ENCODE measurements around the gene NME9.

NME9 gene

DNA sequence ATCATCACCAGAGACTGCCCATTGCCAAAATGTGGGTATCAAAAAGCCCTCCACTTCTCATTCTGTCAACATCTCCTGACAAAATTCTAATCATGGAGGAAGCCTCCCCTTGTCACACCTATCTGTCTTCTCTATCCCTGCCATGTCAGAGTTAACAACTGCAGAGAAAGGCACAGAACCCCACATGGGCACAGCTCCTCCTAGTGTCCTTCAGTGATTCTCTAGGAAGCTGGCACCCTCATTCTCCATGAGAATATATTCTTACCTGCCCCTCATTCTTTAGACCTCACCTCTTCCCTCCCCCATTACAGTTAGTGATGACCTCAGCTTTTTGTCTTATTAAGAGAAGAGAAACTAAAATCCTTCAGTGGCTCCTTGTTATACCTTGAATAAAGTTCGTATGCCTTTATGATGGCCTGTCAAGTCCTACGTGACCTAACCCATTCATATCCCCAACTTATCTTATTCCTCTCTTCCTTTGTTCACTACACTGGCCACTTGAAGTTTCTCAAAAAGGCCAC is 44.6 kb downstream of the NME9 start:
- TF ChIP-seq, protein P1, sequence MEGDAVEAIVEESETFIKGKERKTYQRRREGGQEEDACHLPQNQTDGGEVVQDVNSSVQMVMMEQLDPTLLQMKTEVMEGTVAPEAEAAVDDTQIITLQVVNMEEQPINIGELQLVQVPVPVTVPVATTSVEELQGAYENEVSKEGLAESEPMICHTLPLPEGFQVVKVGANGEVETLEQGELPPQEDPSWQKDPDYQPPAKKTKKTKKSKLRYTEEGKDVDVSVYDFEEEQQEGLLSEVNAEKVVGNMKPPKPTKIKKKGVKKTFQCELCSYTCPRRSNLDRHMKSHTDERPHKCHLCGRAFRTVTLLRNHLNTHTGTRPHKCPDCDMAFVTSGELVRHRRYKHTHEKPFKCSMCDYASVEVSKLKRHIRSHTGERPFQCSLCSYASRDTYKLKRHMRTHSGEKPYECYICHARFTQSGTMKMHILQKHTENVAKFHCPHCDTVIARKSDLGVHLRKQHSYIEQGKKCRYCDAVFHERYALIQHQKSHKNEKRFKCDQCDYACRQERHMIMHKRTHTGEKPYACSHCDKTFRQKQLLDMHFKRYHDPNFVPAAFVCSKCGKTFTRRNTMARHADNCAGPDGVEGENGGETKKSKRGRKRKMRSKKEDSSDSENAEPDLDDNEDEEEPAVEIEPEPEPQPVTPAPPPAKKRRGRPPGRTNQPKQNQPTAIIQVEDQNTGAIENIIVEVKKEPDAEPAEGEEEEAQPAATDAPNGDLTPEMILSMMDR (conservative IDR thresholded peaks at IDR 0.05; ENCODE audit: low read length): no peak
- no peak for DNase-seq (ENCODE audit: low read depth)
- no peak overlapping the region for H3K4me3 ChIP-seq (ENCODE audit: low read length)

DNA sequence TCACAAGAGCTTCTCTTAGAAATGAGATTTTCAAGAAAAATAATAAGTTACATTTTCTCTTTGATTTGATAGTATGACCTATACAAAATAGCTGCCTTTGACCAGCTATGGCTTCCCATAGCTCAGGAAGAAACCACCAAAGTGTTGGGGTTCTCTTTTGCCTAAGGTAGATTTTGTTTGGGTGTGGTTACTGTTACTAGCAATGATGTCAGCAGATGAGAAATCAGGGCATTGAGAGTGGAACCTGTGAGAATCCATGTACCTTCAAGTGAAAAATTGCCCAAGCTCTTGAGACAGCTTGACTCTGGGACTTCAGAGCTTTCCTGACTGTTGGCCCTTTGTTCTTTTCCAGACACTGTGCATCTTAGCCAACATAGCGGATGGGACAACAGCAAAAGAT is 45.6 kb downstream of the NME9 start:
- DNase-seq (ENCODE audit: low read depth): no peak
- no peak overlapping the region for H3K4me3 ChIP-seq (ENCODE audit: low read length)
- TF ChIP-seq, protein P1 (conservative IDR thresholded peaks at IDR 0.05; ENCODE audit: low read length): no peak

DNA sequence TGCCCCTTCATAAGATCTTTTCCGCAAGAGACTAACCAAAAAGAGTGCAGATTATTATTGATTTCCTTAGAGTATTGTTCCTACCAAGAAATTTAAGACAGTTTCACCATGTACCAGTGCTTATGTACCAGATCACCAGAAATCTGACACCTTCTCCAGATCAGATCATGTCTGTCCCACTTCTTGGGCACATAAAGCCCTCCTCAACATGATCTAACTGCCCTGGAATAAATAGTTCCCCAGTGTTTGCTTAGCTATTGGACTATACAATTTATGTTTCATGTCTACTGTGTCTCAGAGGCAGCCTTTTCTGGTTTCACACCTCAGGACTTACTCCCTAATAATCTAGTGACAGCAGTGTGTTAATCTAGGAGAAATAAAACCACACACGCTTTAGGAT is 46.8 kb downstream of the NME9 start:
- TF ChIP-seq, protein P1 (conservative IDR thresholded peaks at IDR 0.05; ENCODE audit: low read length): no peak
- no peak overlapping the region for H3K4me3 ChIP-seq (ENCODE audit: low read length)
- no peak for DNase-seq (ENCODE audit: low read depth)

DNA sequence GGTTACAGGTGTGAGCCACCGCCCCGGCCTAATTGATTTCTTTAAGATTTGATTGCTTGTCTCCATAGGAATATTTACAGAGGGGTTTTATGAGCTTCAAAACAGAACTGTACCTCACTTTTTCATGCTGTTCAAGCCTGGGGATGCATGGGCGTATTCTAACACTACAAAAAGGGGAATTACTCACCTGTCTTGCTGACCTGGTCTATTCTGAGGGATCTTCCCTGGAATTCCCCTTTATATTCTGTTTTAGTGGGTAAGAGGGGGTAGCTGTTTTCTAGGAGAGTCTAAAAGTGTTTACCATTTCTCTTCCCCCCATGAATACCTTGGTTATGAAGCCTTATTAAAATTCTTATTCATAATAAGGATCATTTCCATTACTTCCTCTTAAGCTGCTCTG is 48.1 kb downstream of the NME9 start:
- TF ChIP-seq, protein P1 (conservative IDR thresholded peaks at IDR 0.05; ENCODE audit: low read length): no peak
- DNase-seq (ENCODE audit: low read depth): no peak

DNA sequence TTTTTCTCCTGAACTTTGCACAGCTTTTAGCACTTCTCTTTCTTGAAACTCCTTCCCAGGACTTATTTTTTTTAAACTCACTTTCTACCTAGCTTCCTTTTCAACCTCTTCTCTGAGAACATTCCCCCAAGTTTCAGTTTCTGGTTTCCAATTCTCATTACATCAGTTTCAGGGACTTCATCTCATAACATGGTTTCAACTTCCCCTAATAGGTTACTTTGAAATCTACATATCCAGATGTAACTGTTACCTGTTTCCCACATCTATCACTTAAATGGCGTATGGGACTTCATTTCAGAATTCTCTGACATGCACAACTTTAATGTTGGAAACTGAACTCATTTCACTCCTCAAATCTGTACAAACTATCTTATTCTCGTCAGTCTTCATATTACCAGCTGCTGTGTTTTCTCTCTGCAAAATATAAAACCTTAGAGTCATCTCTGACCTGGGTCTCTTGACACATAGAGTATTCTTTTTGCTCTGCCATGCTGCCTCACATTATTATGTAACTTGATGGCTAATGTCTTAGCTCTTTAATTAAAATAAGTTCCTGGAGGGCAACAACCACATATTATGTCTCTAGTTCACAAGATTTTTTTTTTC is 58.4 kb downstream of the NME9 start:
- TF ChIP-seq, protein P1 (conservative IDR thresholded peaks at IDR 0.05; ENCODE audit: low read length): no peak
- no peak overlapping the region for H3K4me3 ChIP-seq (ENCODE audit: low read length)
- no peak for DNase-seq (ENCODE audit: low read depth)

More for the DNA sequence above, 48.1 kb downstream of the NME9 start:
- H3K4me3 ChIP-seq (ENCODE audit: low read length): no peak overlapping the region

DNA sequence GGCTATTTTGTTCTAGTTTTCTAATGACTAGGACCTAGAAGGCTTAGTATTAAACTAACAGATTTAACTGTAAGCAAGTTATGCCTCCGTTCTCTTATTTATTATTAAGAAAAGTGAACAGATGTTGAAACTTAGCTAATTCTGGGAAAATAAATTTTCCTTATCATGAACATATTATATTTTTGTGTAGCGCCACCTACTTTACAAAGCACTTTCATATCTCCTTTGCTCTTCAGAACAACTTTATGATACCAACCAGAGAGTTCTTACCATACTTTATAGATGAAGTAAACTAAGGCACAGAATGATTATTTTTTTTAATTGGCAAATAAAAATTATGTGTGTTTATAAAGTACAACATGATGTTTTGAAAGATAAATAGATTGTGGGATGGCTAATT is 59.4 kb downstream of the NME9 start:
- no peak for DNase-seq (ENCODE audit: low read depth)
- no peak overlapping the region for H3K4me3 ChIP-seq (ENCODE audit: low read length)
- TF ChIP-seq, protein P1 (conservative IDR thresholded peaks at IDR 0.05; ENCODE audit: low read length): no peak

DNA sequence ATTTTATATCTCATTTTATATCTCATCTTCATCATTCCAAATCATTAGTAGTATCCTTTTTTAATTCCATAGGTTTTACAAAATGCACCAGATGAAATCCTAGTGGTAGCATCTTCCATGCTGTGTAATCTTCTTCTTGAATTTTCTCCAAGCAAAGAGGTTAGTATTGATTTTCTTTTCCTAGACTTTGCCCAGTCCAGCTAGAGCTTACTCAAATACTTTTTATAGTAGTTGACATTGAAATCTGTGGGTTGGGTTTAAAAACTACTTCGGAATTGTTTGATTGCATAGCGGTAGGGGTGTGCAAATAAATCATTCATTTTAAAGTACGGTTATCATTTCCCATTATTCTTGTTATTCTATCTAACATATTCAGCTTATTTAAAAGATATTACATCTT is 62.6 kb downstream of the NME9 start:
- DNase-seq (ENCODE audit: low read depth): no peak
- H3K4me3 ChIP-seq (ENCODE audit: low read length): no peak overlapping the region
- TF ChIP-seq, protein P1 (conservative IDR thresholded peaks at IDR 0.05; ENCODE audit: low read length): no peak
